ENCODE measurements around the gene SAFB2. TPM values are rescaled to one million over a fixed set of nuclear protein-coding genes. Genes with fewer than 3 reads are reported as not detected.

The SAFB2 gene
- total RNA-seq, 4 donors from 2014 or later, result 45.0 to 250 (median 129) TPM

DNA sequence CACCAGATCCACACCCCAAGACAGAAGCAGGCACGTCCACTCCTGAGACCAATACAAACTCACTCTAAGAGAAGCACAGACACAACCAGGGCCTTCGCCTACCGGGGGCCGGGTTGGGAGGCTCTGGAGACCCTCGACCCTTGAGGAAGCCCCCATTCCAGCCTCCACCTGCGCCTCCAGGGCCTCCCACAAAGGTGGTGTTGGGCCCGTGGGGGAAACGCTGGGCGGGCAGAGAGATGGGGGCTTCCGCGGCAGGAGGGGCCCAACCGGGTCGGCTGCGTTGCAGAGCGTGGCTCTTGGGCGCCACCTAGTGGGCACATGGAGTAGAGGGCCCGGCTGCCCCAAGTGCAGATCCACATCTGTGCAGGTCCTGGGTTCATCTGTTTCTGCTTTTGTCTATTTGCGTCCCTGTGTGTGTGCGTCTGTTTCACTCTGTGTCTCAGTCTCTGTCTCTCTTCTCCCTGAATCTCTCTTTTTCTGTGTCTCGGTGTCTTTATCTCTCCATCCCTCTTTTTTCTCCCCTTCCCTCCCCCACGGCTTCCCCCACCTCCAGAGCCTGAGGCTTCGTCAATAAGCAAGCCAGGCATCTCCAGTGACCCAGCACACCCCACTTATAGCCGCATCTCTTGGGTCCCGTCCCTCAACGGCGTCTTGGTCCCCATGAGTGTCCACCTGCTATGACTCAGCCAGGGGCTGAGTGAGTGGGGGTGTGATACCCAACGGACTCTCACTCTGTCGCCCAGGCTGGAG is 44.3 kb downstream of the SAFB2 start:
- Histone ChIP-seq H3K27ac (no peak overlapping the region), H3K36me3 (no peaks in the 10 kb centered on the region), H3K4me1 (no peaks in the 10 kb centered on the region), H3K9me3 (no peaks in the 10 kb centered on the region), H3K4me3 (no peak overlapping the region), H3K27me3 (no peaks in the 10 kb centered on the region)
- TF ChIP-seq POLR2A (IDR thresholded peaks at IDR 0.05), result no peak
- TF ChIP-seq, protein P1, sequence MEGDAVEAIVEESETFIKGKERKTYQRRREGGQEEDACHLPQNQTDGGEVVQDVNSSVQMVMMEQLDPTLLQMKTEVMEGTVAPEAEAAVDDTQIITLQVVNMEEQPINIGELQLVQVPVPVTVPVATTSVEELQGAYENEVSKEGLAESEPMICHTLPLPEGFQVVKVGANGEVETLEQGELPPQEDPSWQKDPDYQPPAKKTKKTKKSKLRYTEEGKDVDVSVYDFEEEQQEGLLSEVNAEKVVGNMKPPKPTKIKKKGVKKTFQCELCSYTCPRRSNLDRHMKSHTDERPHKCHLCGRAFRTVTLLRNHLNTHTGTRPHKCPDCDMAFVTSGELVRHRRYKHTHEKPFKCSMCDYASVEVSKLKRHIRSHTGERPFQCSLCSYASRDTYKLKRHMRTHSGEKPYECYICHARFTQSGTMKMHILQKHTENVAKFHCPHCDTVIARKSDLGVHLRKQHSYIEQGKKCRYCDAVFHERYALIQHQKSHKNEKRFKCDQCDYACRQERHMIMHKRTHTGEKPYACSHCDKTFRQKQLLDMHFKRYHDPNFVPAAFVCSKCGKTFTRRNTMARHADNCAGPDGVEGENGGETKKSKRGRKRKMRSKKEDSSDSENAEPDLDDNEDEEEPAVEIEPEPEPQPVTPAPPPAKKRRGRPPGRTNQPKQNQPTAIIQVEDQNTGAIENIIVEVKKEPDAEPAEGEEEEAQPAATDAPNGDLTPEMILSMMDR (IDR thresholded peaks at IDR 0.05), result peak; percentile 84 to 98 (median 92)
- DNase-seq, result peak; percentile 53 to 64
- intact Hi-C loops (cut with DNase I; ENCODE audit: low total_unique reads), result loop anchor here (5.0 kb wide), 1 partner anchor 531 kb away; no protein-coding TSS in a partner anchor

DNA sequence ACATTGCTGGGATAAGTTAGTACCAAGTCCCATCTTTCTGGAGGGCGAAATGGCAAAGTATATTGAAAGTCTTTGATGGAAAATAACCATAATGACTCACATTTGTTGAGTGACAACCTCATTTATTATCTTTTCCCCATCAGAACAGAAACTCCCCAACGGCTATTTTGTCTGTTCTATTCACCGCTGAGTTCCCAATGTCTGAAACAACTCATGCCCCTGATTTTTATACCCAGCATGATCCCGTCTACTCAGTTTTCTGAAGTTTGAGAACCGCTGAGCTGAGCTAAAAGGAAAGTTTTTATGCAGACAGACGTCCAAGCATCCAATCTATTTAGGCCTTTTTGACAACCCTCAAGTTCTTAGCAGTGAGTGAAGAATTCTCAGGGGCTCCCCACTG is 47.0 kb downstream of the SAFB2 start:
- DNase-seq, result no peak
- Histone ChIP-seq H3K36me3 (no peaks in the 10 kb centered on the region), H3K4me1 (no peaks in the 10 kb centered on the region), H3K27me3 (no peaks in the 10 kb centered on the region), H3K4me3 (no peak overlapping the region), H3K9me3 (no peaks in the 10 kb centered on the region), H3K27ac (no peak overlapping the region)
- intact Hi-C loops (cut with DNase I; ENCODE audit: low total_unique reads), result loop anchor here (5.0 kb wide), 1 partner anchor 528 kb away; no protein-coding TSS in a partner anchor
- TF ChIP-seq POLR2A (IDR thresholded peaks at IDR 0.05), result no peak
- TF ChIP-seq, protein P1 (IDR thresholded peaks at IDR 0.05), result no peak

DNA sequence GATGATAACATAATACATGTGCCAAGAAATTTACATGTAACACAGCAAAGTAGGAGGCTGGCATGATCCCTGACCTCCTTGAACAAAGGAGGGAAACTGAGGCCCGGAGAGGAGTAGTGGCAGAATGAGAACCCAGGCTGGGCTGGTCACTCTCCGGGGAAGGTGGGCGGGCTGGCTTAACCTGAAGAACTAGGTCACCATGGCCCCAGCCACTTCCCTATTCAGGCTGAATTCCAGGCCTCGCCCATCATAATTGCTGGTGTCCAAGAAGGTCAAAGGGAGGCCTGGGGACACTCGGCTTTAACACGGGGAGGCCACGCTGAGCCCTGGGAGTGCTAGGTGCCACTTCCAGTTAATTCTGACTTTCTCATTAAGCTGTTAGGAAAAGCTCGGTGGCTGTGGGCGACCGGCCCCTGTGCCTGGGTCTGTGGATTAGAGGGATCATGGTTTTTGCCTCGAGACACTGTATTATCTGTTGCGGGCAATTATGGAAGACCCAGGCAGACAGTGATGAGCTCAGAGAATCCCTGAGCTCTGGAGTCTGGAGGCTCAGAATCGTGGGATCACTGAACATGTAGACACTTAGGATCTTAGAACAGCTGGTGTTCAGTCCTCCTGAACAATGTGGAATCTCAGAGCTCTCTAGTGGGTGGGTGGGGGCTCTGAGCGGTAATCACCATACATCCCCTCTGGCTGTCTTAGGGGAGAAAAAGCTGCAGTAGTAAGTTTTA is 49.9 kb downstream of the SAFB2 start:
- H3K27me3 ChIP-seq, result peaks cover 0 to 13% of the 10 kb centered on the region in 2 donors
- no peaks in the 10 kb centered on the region for H3K4me1 ChIP-seq
- H3K9me3 ChIP-seq, result no peaks in the 10 kb centered on the region
- no peaks in the 10 kb centered on the region for H3K36me3 ChIP-seq
- DNase-seq, result no peak
- no peak for TF ChIP-seq POLR2A (IDR thresholded peaks at IDR 0.05)
- TF ChIP-seq, protein P1 (IDR thresholded peaks at IDR 0.05), result no peak
- H3K4me3 ChIP-seq, result no peak overlapping the region
- H3K27ac ChIP-seq, result no peak overlapping the region
- intact Hi-C loops (cut with DNase I; ENCODE audit: low total_unique reads), result no loop called here

DNA sequence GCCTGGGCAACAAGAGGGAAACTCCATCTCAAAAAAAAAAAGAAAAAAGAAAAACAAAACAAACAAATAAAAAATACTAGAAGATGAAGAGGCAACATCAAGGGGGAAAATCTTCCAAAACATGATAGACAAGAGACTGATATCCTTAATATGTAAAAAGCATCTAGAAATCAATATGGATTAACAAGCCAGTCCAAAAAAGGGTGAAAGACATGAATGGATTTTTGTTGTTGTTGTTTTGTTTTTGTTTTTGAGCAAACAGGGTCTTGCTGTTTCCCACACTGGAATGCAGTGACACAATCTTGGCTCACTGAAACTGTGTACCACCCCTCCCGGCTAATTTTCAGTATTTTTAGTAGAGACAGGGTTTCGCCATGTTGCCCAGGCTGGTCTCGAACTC is 50.8 kb downstream of the SAFB2 start:
- intact Hi-C loops (cut with DNase I; ENCODE audit: low total_unique reads), result no loop called here
- H3K27ac ChIP-seq, result no peak overlapping the region
- no peaks in the 10 kb centered on the region for H3K9me3 ChIP-seq
- no peaks in the 10 kb centered on the region for H3K36me3 ChIP-seq
- no peak overlapping the region for H3K4me3 ChIP-seq
- peaks cover 0 to 13% of the 10 kb centered on the region in 2 donors for H3K27me3 ChIP-seq
- TF ChIP-seq, protein P1 (IDR thresholded peaks at IDR 0.05), result no peak
- no peak for TF ChIP-seq POLR2A (IDR thresholded peaks at IDR 0.05)
- no peak for DNase-seq
- H3K4me1 ChIP-seq, result no peaks in the 10 kb centered on the region

DNA sequence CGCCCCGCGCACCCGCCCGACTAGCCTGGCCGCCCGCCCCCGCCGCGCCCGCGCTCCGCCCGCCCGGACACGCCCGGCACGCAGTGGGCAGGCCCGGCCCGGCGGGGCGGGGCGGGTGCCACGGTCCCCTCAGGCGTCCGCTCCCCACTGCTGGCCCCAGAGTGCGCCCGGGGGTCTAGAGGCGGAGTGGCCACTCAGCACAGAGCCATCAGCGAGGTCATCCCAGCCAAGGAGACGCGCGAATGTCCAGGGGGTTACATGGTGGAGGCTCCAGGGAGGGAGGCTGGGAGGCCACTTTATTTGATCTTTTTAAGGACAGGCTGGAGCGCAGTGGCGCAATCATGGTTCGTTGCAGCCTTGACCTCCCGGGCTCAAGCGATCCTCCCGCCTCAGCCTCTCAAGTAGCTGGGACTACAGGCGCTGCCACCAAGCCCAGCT is 54.6 kb downstream of the SAFB2 start:
- no peaks in the 10 kb centered on the region for H3K9me3 ChIP-seq
- no peaks in the 10 kb centered on the region for H3K4me1 ChIP-seq
- H3K4me3 ChIP-seq, result no peak overlapping the region
- H3K36me3 ChIP-seq, result no peaks in the 10 kb centered on the region
- intact Hi-C loops (cut with DNase I; ENCODE audit: low total_unique reads), result no loop called here
- H3K27me3 ChIP-seq, result peaks cover 0 to 13% of the 10 kb centered on the region in 2 donors
- DNase-seq, result no peak
- no peak for TF ChIP-seq POLR2A (IDR thresholded peaks at IDR 0.05)
- TF ChIP-seq, protein P1 (IDR thresholded peaks at IDR 0.05), result no peak
- no peak overlapping the region for H3K27ac ChIP-seq

All from uterus (tissue), 4 donors.